IPS-18a (cell line): ENCODE results near the gene ZNF107.

ENCODE experiments used
- H3K27ac ChIP-seq: one replicate; pipeline ENCODE4 v1.5.1; 2013; ENCODE audit warnings: low read length
- H3K27me3 ChIP-seq: one replicate; pipeline ENCODE4 v1.6.1; 2013; ENCODE audit warnings: mild to moderate bottlenecking, low read length; ENCODE audit not compliant: control insufficient read depth, insufficient read depth
- H3K36me3 ChIP-seq: one replicate; pipeline ENCODE4 v1.6.1; 2013; ENCODE audit warnings: low read depth, low read length; ENCODE audit not compliant: control insufficient read depth
- H3K4me1 ChIP-seq: one replicate; pipeline ENCODE4 v1.6.1; 2013; ENCODE audit warnings: low read depth, low read length; ENCODE audit not compliant: control insufficient read depth
- H3K4me3 ChIP-seq: one replicate; pipeline ENCODE4 v1.5.1; 2013; ENCODE audit warnings: low read length
- H3K9ac ChIP-seq: one replicate; pipeline ENCODE4 v1.6.1; 2013; ENCODE audit warnings: mild to moderate bottlenecking, low read length, moderate library complexity
- H3K9me3 ChIP-seq: one replicate; pipeline ENCODE4 v1.6.1; 2013; ENCODE audit warnings: low read depth, low read length; ENCODE audit not compliant: control insufficient read depth

ZNF107 gene

GRCh38 chr7:64665980-64666662, at the start of gene ZNF107:
TSS of gene ZNF107 (plus strand) at chr7:64666133. CDS start at chr7:64666283, 150 bp downstream.
- Histone ChIP-seq H3K36me3 (peaks cover 2% of the 10 kb centered on the region), H3K27ac (peak within 1 kb of the TSS; percentile 81), H3K4me1 (peaks cover 7% of the 10 kb centered on the region), H3K4me3 (peak within 1 kb of the TSS; percentile 88), H3K9ac (peak within 1 kb of the TSS; percentile 96), H3K9me3 (peaks cover 3% of the 10 kb centered on the region), H3K27me3 (no peaks in the 10 kb centered on the region)

DNA sequence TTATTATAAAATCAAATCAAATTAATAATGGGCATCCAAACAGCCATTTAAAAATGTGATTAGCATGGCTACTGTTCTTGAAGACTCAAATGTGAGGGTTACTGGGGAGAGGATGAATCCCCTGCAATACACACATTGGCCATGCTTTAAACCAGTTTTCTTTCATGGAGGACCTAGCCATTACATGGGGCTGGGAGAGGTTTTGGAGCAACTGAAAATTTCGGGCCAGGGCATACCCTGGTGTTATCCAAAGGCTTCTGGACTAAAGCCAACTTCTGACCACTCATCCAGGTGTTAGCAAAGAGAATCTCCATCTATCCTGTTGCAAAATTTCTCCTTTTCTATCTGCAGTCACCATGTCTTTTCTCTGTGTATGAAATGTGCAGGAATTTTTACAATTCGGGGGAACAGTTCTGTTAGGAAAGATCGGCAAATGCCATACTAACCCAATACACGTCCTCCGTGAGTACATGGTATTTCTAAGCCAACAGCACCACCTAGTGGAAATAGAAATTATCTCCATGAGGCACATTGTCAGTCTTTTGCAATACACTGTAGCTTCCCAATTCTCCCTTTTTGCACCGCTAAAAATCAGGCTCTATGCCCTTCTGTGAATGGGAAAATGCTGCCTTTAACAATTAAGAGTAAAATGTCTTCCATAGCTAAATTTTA, 47.0 kb upstream of the ZNF107 start:
- Histone ChIP-seq H3K4me3 (no peak overlapping the region), H3K4me1 (no peaks in the 10 kb centered on the region), H3K36me3 (no peaks in the 10 kb centered on the region), H3K9me3 (peaks cover 90% of the 10 kb centered on the region), H3K27ac (no peak overlapping the region), H3K9ac (no peak overlapping the region), H3K27me3 (no peaks in the 10 kb centered on the region)

DNA sequence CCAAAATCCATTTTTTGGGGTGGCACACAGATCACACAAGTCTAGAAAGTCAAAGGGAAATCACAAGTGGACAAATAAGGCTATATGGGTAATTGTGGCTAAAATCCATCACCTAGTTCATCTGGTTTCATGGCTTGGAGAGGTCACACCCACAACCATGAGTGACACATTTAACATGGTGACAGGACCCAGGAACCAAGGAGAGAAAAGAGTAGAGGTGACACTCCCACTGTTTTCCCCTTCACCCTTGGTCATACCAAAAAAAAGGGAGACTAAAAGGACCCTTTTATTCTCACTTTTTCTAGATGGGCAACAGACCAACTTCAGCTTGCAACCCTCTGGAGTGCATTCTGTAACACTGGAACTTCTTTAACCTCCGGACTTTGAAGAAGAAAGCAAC, 46.2 kb upstream of the ZNF107 start:
- H3K27ac ChIP-seq, result no peak overlapping the region

DNA sequence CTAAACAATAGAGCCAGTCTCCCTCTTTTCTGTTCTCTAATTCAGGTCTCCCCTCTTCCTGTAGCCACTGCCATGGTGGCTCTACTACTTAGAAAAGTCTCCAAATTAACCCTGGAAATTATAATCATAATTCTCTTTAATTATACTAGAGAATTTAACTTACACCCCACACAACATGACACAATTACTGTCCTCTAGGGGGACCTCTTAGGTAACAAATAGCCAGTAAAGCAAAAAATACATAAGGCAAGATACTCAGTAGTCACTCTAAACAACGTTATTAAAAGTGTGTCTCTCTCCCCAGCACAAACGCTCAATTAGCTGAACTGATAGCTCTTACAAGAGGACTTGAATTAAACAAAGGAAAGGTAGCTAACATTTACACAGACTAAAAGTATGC, 44.3 kb upstream of the ZNF107 start:
- Histone ChIP-seq H3K4me3 (no peak overlapping the region), H3K27me3 (no peaks in the 10 kb centered on the region), H3K4me1 (no peaks in the 10 kb centered on the region), H3K9me3 (peaks cover 86% of the 10 kb centered on the region), H3K27ac (no peak overlapping the region), H3K36me3 (no peaks in the 10 kb centered on the region), H3K9ac (no peak overlapping the region)

More for the DNA sequence above, 46.2 kb upstream of the ZNF107 start:
- H3K4me1 ChIP-seq, result no peaks in the 10 kb centered on the region
- H3K9ac ChIP-seq, result no peak overlapping the region
- no peaks in the 10 kb centered on the region for H3K27me3 ChIP-seq
- H3K9me3 ChIP-seq, result peaks cover 86% of the 10 kb centered on the region
- no peaks in the 10 kb centered on the region for H3K36me3 ChIP-seq
- no peak overlapping the region for H3K4me3 ChIP-seq

DNA sequence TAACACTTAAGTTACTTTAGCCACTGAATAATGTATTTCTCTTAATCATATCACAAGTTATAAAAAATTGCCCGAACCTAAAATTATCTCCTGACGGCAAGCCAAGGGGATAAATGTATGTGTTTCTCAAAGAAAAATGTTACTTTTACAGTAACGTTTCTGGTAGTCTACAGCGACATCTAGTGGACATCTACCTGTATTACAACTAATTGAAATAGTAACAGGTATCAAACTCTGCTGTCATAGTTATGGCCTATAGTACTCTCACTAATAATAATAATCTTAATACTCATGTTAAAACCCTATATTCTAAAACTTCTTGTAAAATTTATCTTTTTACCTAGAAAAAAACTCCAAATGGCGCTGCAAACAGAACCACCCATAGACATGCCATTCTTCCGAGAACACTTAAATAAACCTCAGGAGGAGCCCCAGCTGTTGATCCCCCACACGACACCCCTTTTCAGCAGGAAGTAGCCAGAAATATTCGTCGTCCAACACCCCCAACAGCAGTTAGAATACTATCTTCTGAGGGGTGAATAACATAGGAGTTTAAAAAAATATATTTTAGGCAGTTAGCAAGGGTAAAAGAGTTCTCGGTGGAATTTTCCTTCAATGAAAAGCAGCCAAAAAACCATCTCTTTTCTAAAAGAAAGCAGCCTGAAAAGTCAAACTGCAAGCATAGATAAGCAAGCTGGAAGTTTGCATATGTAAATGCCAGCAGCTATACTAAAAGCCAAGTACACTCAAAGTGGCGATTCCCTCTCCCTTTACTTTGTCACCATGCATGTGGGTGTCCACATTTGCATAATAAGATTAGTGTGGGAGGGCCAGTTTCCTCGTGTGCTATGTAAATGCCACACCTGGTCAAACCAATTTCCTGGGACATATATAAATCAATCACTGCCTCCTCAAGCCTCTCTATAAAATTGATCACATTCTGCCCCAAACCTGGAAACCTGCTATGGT, 40.5 kb upstream of the ZNF107 start:
- Histone ChIP-seq H3K27ac (no peak overlapping the region), H3K27me3 (no peaks in the 10 kb centered on the region), H3K9ac (no peak overlapping the region), H3K9me3 (peaks cover 77% of the 10 kb centered on the region), H3K4me1 (no peaks in the 10 kb centered on the region), H3K36me3 (no peaks in the 10 kb centered on the region), H3K4me3 (no peak overlapping the region)

- H3K27ac ChIP-seq, result no peak overlapping the region
- peaks cover 79% of the 10 kb centered on the region for H3K9me3 ChIP-seq
- H3K9ac ChIP-seq, result no peak overlapping the region
- H3K4me3 ChIP-seq, result no peak overlapping the region
- H3K4me1 ChIP-seq, result no peaks in the 10 kb centered on the region
- no peaks in the 10 kb centered on the region for H3K36me3 ChIP-seq
- no peaks in the 10 kb centered on the region for H3K27me3 ChIP-seq
Observed at GRCh38 chr7:64626083-64626469, 39.9 kb upstream of the ZNF107 start.

GRCh38 chr7:64626557-64626956, 39.4 kb upstream of the ZNF107 start:
- no peaks in the 10 kb centered on the region for H3K27me3 ChIP-seq
- no peak overlapping the region for H3K27ac ChIP-seq
- no peak overlapping the region for H3K4me3 ChIP-seq
- H3K9me3 ChIP-seq, result peaks cover 79% of the 10 kb centered on the region
- H3K4me1 ChIP-seq, result no peaks in the 10 kb centered on the region
- H3K9ac ChIP-seq, result no peak overlapping the region
- no peaks in the 10 kb centered on the region for H3K36me3 ChIP-seq

DNA sequence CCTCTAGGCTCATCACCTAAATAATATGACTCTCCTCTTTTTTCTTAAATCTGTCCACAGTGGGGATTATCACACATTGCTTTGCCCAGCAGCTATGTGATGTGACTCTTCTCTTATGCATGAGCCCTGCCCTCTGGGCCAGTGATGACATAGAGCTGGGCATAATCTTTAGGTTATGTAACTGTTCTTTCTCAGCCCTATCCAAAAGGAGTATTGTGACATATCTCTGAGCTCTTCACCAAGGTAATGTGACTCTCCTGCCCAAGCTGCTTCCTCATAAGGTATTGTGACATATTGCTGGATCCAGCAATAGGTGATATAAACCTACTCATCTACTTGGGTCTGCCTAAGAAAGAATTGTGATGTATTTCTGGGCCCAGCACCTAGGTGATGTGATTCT, 37.7 kb upstream of the ZNF107 start:
- no peaks in the 10 kb centered on the region for H3K36me3 ChIP-seq
- H3K4me1 ChIP-seq, result no peaks in the 10 kb centered on the region
- no peak overlapping the region for H3K4me3 ChIP-seq
- H3K27me3 ChIP-seq, result no peaks in the 10 kb centered on the region
- H3K27ac ChIP-seq, result no peak overlapping the region
- H3K9me3 ChIP-seq, result peaks cover 77% of the 10 kb centered on the region
- H3K9ac ChIP-seq, result no peak overlapping the region

GRCh38 chr7:64628721-64629120, 37.2 kb upstream of the ZNF107 start:
- no peaks in the 10 kb centered on the region for H3K36me3 ChIP-seq
- no peak overlapping the region for H3K4me3 ChIP-seq
- H3K4me1 ChIP-seq, result no peaks in the 10 kb centered on the region
- H3K27me3 ChIP-seq, result no peaks in the 10 kb centered on the region
- no peak overlapping the region for H3K9ac ChIP-seq
- H3K9me3 ChIP-seq, result peaks cover 77% of the 10 kb centered on the region
- no peak overlapping the region for H3K27ac ChIP-seq

DNA sequence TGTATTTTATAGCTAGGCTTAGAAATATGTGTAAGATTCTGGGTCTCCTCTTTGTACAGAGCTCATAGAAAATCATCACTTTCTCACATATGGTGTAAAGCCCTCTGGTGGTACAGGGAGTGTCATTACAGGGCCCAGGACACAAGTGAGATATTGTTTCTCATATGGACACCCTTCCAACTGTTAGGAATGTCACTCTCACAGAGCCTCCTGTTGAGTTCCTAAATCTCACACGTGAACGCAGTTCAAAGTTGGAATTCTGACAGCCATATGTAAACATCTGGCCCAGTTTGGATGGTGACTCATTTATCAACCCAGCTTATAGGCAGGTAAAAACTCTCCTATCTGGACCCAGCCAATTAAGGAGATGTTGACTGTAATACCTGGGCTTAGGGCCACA, 35.4 kb upstream of the ZNF107 start:
- peaks cover 78% of the 10 kb centered on the region for H3K9me3 ChIP-seq
- H3K4me3 ChIP-seq, result no peak overlapping the region
- no peaks in the 10 kb centered on the region for H3K36me3 ChIP-seq
- no peak overlapping the region for H3K27ac ChIP-seq
- H3K27me3 ChIP-seq, result no peaks in the 10 kb centered on the region
- no peaks in the 10 kb centered on the region for H3K4me1 ChIP-seq
- no peak overlapping the region for H3K9ac ChIP-seq

DNA sequence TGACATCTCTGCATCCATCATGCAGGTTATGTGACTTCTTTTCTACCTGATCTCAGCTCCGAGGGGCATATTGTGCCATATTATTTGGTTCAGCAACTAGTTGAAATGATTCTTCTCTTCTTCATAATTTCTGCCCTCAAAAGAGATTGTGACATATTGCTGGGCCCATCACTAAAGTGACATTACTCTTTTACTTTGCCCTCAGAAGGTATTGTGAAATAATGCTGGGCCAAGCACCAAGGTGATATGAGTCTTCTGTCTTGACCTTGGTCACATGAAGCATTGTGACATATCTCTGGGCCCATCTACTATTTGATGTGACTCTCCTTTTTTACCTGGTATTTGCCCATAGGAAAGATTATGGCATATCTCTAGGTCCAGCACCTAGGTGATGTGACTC, 33.9 kb upstream of the ZNF107 start:
- H3K4me3 ChIP-seq, result no peak overlapping the region
- H3K27me3 ChIP-seq, result no peaks in the 10 kb centered on the region
- no peaks in the 10 kb centered on the region for H3K4me1 ChIP-seq
- H3K27ac ChIP-seq, result no peak overlapping the region
- H3K9me3 ChIP-seq, result peaks cover 79% of the 10 kb centered on the region
- H3K36me3 ChIP-seq, result no peaks in the 10 kb centered on the region
- no peak overlapping the region for H3K9ac ChIP-seq
